Measurements from ENCODE around the gene VWA7.

The VWA7 gene

GRCh38 chr6:31722173-31722572 is 55.0 kb downstream of the VWA7 start:
- Mint-ChIP-seq H3K4me1 (peaks cover 35% of the 10 kb centered on the region), H3K36me3 (ENCODE audit: low read depth) (peaks cover 30% of the 10 kb centered on the region), H3K4me3 (no peak overlapping the region), H3K9me3 (no peaks in the 10 kb centered on the region), H3K27ac (no peak overlapping the region), H3K27me3 (ENCODE audit: low read depth, poor library complexity) (no peaks in the 10 kb centered on the region)
- DNase-seq: no peak
- TF ChIP-seq, protein P1, sequence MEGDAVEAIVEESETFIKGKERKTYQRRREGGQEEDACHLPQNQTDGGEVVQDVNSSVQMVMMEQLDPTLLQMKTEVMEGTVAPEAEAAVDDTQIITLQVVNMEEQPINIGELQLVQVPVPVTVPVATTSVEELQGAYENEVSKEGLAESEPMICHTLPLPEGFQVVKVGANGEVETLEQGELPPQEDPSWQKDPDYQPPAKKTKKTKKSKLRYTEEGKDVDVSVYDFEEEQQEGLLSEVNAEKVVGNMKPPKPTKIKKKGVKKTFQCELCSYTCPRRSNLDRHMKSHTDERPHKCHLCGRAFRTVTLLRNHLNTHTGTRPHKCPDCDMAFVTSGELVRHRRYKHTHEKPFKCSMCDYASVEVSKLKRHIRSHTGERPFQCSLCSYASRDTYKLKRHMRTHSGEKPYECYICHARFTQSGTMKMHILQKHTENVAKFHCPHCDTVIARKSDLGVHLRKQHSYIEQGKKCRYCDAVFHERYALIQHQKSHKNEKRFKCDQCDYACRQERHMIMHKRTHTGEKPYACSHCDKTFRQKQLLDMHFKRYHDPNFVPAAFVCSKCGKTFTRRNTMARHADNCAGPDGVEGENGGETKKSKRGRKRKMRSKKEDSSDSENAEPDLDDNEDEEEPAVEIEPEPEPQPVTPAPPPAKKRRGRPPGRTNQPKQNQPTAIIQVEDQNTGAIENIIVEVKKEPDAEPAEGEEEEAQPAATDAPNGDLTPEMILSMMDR (IDR thresholded peaks at IDR 0.05): no peak

DNA sequence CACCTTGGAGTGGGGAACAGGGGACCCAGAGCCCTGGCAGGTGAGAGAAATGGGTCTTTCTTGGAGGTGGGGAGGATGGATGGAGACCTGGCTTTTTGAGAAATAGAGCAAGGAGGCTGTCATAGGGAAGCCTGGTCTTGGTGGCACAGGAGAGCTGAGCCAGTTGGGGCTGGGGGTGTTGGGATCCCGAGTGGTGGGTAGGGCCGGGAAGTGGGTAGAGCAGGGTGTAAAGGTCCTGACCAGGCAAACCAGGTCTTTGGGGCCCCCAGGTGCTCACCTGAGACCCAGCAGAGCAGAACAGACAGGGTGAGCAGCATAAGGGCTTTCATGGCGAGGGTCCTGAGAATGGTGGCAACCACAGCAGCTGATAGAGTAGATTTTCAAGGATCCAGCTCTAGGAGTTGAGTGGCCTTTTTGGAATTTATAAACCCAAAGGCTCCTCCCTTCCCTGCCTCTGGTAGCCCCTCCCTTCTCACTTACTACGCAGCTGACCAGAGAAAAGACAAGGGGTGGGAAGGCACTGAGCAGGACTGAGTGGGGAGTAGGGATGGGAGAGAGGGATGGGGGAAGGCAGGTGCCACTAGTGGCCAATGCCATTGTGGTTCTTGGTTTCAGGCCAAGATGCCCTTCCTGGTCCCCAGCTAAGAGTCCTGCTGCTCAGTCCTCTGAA is 55.6 kb downstream of the VWA7 start, which contains the start of gene LY6G6C:
Gene LY6G6C (minus strand): TSS at position 396 of the 670 bp plus-strand sequence. CDS start 67 bp downstream, at position 329.
- Mint-ChIP-seq H3K36me3 (ENCODE audit: low read depth) (peaks cover 24% of the 10 kb centered on the region), H3K4me1 (peaks cover 31% of the 10 kb centered on the region), H3K9me3 (no peaks in the 10 kb centered on the region), H3K4me3 (no peak within 1 kb of the TSS), H3K27ac (no peak within 1 kb of the TSS), H3K27me3 (ENCODE audit: low read depth, poor library complexity) (no peaks in the 10 kb centered on the region)
- DNase-seq: no peak
- TF ChIP-seq, protein P1 (IDR thresholded peaks at IDR 0.05): no peak

GRCh38 chr6:31720196-31720770 is 56.8 kb downstream of the VWA7 start:
- H3K36me3 Mint-ChIP-seq (ENCODE audit: low read depth): peaks cover 12% of the 10 kb centered on the region
- H3K4me3 Mint-ChIP-seq: no peak overlapping the region
- H3K9me3 Mint-ChIP-seq: no peaks in the 10 kb centered on the region

DNA sequence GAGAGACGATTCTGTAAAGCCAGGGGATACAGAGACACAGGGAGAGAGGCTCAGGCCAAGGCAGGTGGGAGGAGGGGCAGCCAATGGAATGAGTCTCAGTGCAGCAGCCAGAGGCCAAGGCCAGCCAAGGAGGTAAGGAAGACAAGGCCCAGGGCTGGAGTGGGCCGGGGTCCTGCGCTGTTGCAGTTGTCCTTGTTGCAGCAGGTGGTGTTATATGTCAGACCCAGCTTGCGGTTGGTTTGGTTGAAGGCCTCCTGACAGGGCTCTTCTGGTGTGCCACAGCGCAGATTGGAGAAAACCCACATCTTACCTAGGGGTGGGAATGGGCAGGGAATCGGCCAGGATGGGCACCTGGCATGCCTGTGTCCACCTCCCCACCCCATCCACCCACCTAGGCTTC is 58.1 kb downstream of the VWA7 start:
- H3K36me3 Mint-ChIP-seq (ENCODE audit: low read depth): peaks cover 2% of the 10 kb centered on the region
- peaks cover 40% of the 10 kb centered on the region for H3K4me1 Mint-ChIP-seq
- H3K9me3 Mint-ChIP-seq: no peaks in the 10 kb centered on the region
- DNase-seq: no peak
- H3K27me3 Mint-ChIP-seq (ENCODE audit: low read depth, poor library complexity): no peaks in the 10 kb centered on the region
- TF ChIP-seq, protein P1 (IDR thresholded peaks at IDR 0.05): no peak
- peak overlapping the region; percentile 3 for H3K27ac Mint-ChIP-seq
- H3K4me3 Mint-ChIP-seq: no peak overlapping the region

More at GRCh38 chr6:31720196-31720770, 56.8 kb downstream of the VWA7 start:
- DNase-seq: no peak
- no peak overlapping the region for H3K27ac Mint-ChIP-seq
- H3K27me3 Mint-ChIP-seq (ENCODE audit: low read depth, poor library complexity): no peaks in the 10 kb centered on the region
- peaks cover 33% of the 10 kb centered on the region for H3K4me1 Mint-ChIP-seq
- TF ChIP-seq, protein P1 (IDR thresholded peaks at IDR 0.05): no peak

- no peak for DNase-seq
- no peaks in the 10 kb centered on the region for H3K36me3 Mint-ChIP-seq (ENCODE audit: low read depth)
- no peak overlapping the region for H3K4me3 Mint-ChIP-seq
- H3K4me1 Mint-ChIP-seq: peaks cover 45% of the 10 kb centered on the region
- H3K27me3 Mint-ChIP-seq (ENCODE audit: low read depth, poor library complexity): no peaks in the 10 kb centered on the region
- no peak overlapping the region for H3K27ac Mint-ChIP-seq
- H3K9me3 Mint-ChIP-seq: no peaks in the 10 kb centered on the region
- TF ChIP-seq, protein P1 (IDR thresholded peaks at IDR 0.05): no peak
Measured at GRCh38 chr6:31718265-31718664, 58.9 kb downstream of the VWA7 start.
